WTC11 (cell line): ENCODE data around the gene WFS1. TPM values are rescaled to one million over a fixed set of nuclear protein-coding genes. Genes with fewer than 3 reads are reported as not detected.
A peak's percentile ranks its signal among the peaks of the same experiment; 100 is the strongest.

Source experiments
- CBFB ChIP-seq: sonication (generic); formaldehyde crosslinking; IDR thresholded peaks from 2 replicates; pipeline ENCODE4 v1.8.1; 2022; ENCODE audit warnings: mild to moderate bottlenecking, low read depth, missing genetic modification reagents
- CREM ChIP-seq: sonication (generic); formaldehyde crosslinking; IDR thresholded peaks from 2 replicates; pipeline ENCODE4 v1.8.1; 2022; ENCODE audit warnings: mild to moderate bottlenecking, missing genetic modification reagents, moderate library complexity
- GABPB1 ChIP-seq: sonication (generic); formaldehyde crosslinking; IDR thresholded peaks from 2 replicates; pipeline ENCODE4 v1.8.1; 2023; ENCODE audit warnings: mild to moderate bottlenecking, missing genetic modification reagents
- KAT7 ChIP-seq: sonication (generic); formaldehyde crosslinking; IDR thresholded peaks from 2 replicates; pipeline ENCODE4 v1.8.1; 2023; ENCODE audit warnings: missing genetic modification reagents, mild to moderate bottlenecking, borderline replicate concordance
- NFATC4 ChIP-seq: fragments of 250-450 bp; sonication (Bioruptor Pico); IDR thresholded peaks from 2 replicates; pipeline ENCODE4 v1.9.0; 2021; ENCODE audit warnings: mild to moderate bottlenecking
- NFYB ChIP-seq: sonication (generic); formaldehyde crosslinking; conservative IDR thresholded peaks from 2 replicates; pipeline ENCODE4 v1.8.0; 2022; ENCODE audit warnings: low read depth, missing genetic modification reagents
- NR3C1 ChIP-seq: sonication (generic); formaldehyde crosslinking; conservative IDR thresholded peaks from 2 replicates; pipeline ENCODE4 v1.8.1; 2023; ENCODE audit warnings: low read depth, mild to moderate bottlenecking, missing genetic modification reagents
- OVOL2 ChIP-seq: fragments of 250-450 bp; sonication (Bioruptor Pico); IDR thresholded peaks from 2 replicates; pipeline ENCODE4 v1.9.0; 2021; ENCODE audit warnings: mild to moderate bottlenecking, borderline replicate concordance
- RELA ChIP-seq: sonication (generic); formaldehyde crosslinking; IDR thresholded peaks from 2 replicates; pipeline ENCODE4 v1.8.1; 2022; ENCODE audit warnings: missing genetic modification reagents, mild to moderate bottlenecking, borderline replicate concordance
- ZNF138 ChIP-seq: sonication (generic); formaldehyde crosslinking; conservative IDR thresholded peaks from 2 replicates; pipeline ENCODE4 v1.8.1; 2022; ENCODE audit warnings: mild to moderate bottlenecking, moderate library complexity, missing genetic modification reagents
- ZNF232 ChIP-seq: sonication (generic); formaldehyde crosslinking; IDR thresholded peaks from 2 replicates; pipeline ENCODE4 v1.8.0; 2022; ENCODE audit warnings: mild to moderate bottlenecking, missing genetic modification reagents
- total RNA-seq: library from RNA; stranded (reverse); gene quantifications from 3 replicates; pipeline ENCODE4 v1.2.3, GENCODE V29; 2021
- TF ChIP-seq, protein P1 (sequence below): sonication (generic); formaldehyde crosslinking; IDR thresholded peaks from 2 replicates; pipeline ENCODE4 v1.8.1; 2023; ENCODE audit warnings: mild to moderate bottlenecking, moderate library complexity, missing genetic modification reagents
- TF ChIP-seq, protein P2 (sequence below): sonication (generic); formaldehyde crosslinking; IDR thresholded peaks from 2 replicates; pipeline ENCODE4 v1.8.1; 2023; ENCODE audit warnings: mild to moderate bottlenecking, missing genetic modification reagents, borderline replicate concordance
- TF ChIP-seq, protein P3 (sequence below): fragments of 250-450 bp; sonication (Bioruptor Pico); IDR thresholded peaks from 2 replicates; pipeline ENCODE4 v2.1.2; 2022; ENCODE audit warnings: mild to moderate bottlenecking, moderate library complexity
- TF ChIP-seq, protein P4 (sequence below): sonication (generic); formaldehyde crosslinking; IDR thresholded peaks from 2 replicates; pipeline ENCODE4 v1.8.1; 2023; ENCODE audit warnings: mild to moderate bottlenecking, missing genetic modification reagents, moderate library complexity
- TF ChIP-seq, protein P5 (sequence below): sonication (generic); formaldehyde crosslinking; IDR thresholded peaks from 2 replicates; pipeline ENCODE4 v1.8.0; 2023; ENCODE audit warnings: mild to moderate bottlenecking, missing genetic modification reagents
- TF ChIP-seq, protein P6 (sequence below): sonication (generic); formaldehyde crosslinking; IDR thresholded peaks from 2 replicates; pipeline ENCODE4 v1.8.0; 2022; ENCODE audit warnings: mild to moderate bottlenecking, missing genetic modification reagents
- TF ChIP-seq, protein P7 (sequence below): sonication (generic); formaldehyde crosslinking; IDR thresholded peaks from 2 replicates; pipeline ENCODE4 v1.8.0; 2022; ENCODE audit warnings: missing genetic modification reagents
- TF ChIP-seq, protein P8 (sequence below): sonication (generic); formaldehyde crosslinking; IDR thresholded peaks from 2 replicates; pipeline ENCODE4 v1.8.1; 2022; ENCODE audit warnings: missing genetic modification reagents, borderline replicate concordance
- TF ChIP-seq, protein P9 (sequence below): sonication (generic); formaldehyde crosslinking; IDR thresholded peaks from 2 replicates; pipeline ENCODE4 v1.8.1; 2022; ENCODE audit warnings: mild to moderate bottlenecking, moderate library complexity, missing genetic modification reagents

The WFS1 gene
- total RNA-seq, 1 experiment from 2014 or later, result 34.7 TPM

DNA sequence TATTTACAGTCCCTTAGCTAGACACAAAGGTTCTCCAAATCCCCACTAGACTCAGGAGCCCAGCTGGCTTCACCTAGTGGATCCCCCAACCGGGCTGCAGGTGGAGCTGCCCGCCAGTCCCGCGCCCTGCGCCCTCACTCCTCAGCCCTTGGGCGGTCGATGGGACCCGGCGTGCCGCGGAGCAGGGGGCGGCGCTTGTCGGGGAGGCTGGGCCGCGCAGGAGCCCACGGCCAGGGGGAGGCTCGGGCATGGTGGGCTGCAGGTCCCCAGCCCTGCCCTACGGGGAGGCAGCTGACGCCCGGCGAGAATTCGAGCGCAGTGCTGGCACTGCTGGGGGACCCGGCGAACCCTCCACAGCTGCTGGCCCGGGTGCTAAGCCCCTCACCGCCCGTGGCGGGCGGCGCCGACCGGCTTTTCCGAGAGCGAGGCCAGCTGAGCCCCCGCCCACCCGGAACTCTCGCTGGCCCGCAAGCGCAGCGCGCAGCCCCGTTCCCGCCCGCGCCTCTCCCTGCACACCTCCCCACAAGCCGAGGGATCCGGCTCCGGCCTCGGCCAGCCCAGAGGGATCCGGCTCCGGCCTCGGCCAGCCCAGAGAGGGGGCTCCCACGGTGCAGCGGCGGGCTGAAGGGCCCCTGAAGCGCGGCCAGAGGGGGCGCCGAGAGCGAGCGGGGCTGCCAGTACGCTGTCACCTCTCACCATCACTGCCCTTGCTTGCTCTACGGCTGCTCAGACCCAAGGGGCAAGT lies 39.4 kb downstream of the WFS1 start (continued):
- TF ChIP-seq, protein P1, sequence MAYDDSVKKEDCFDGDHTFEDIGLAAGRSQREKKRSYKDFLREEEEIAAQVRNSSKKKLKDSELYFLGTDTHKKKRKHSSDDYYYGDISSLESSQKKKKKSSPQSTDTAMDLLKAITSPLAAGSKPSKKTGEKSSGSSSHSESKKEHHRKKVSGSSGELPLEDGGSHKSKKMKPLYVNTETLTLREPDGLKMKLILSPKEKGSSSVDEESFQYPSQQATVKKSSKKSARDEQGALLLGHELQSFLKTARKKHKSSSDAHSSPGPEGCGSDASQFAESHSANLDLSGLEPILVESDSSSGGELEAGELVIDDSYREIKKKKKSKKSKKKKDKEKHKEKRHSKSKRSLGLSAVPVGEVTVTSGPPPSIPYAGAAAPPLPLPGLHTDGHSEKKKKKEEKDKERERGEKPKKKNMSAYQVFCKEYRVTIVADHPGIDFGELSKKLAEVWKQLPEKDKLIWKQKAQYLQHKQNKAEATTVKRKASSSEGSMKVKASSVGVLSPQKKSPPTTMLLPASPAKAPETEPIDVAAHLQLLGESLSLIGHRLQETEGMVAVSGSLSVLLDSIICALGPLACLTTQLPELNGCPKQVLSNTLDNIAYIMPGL (CRISPR knock-in tag), result peak; percentile 88; the same call in 1 of the 2 replicates
- TF ChIP-seq RELA (CRISPR knock-in tag), result no peak
- TF ChIP-seq, protein P2, sequence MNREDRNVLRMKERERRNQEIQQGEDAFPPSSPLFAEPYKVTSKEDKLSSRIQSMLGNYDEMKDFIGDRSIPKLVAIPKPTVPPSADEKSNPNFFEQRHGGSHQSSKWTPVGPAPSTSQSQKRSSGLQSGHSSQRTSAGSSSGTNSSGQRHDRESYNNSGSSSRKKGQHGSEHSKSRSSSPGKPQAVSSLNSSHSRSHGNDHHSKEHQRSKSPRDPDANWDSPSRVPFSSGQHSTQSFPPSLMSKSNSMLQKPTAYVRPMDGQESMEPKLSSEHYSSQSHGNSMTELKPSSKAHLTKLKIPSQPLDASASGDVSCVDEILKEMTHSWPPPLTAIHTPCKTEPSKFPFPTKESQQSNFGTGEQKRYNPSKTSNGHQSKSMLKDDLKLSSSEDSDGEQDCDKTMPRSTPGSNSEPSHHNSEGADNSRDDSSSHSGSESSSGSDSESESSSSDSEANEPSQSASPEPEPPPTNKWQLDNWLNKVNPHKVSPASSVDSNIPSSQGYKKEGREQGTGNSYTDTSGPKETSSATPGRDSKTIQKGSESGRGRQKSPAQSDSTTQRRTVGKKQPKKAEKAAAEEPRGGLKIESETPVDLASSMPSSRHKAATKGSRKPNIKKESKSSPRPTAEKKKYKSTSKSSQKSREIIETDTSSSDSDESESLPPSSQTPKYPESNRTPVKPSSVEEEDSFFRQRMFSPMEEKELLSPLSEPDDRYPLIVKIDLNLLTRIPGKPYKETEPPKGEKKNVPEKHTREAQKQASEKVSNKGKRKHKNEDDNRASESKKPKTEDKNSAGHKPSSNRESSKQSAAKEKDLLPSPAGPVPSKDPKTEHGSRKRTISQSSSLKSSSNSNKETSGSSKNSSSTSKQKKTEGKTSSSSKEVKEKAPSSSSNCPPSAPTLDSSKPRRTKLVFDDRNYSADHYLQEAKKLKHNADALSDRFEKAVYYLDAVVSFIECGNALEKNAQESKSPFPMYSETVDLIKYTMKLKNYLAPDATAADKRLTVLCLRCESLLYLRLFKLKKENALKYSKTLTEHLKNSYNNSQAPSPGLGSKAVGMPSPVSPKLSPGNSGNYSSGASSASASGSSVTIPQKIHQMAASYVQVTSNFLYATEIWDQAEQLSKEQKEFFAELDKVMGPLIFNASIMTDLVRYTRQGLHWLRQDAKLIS (CRISPR knock-in tag), result no peak
- TF ChIP-seq NR3C1, result no peak
- TF ChIP-seq, protein P3, sequence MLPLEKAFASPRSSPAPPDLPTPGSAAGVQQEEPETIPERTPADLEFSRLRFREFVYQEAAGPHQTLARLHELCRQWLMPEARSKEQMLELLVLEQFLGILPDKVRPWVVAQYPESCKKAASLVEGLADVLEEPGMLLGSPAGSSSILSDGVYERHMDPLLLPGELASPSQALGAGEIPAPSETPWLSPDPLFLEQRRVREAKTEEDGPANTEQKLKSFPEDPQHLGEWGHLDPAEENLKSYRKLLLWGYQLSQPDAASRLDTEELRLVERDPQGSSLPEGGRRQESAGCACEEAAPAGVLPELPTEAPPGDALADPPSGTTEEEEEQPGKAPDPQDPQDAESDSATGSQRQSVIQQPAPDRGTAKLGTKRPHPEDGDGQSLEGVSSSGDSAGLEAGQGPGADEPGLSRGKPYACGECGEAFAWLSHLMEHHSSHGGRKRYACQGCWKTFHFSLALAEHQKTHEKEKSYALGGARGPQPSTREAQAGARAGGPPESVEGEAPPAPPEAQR (CRISPR knock-in tag), result no peak
- TF ChIP-seq, protein P4, sequence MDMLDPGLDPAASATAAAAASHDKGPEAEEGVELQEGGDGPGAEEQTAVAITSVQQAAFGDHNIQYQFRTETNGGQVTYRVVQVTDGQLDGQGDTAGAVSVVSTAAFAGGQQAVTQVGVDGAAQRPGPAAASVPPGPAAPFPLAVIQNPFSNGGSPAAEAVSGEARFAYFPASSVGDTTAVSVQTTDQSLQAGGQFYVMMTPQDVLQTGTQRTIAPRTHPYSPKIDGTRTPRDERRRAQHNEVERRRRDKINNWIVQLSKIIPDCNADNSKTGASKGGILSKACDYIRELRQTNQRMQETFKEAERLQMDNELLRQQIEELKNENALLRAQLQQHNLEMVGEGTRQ (CRISPR knock-in tag), result no peak
- 0 out of 2 replicates have a peak, but pooled peaks have one; percentile 11 for TF ChIP-seq GABPB1 (CRISPR knock-in tag)
- peak; percentile 61; the same call in 1 of the 2 replicates for TF ChIP-seq NFYB
- TF ChIP-seq, protein P5, sequence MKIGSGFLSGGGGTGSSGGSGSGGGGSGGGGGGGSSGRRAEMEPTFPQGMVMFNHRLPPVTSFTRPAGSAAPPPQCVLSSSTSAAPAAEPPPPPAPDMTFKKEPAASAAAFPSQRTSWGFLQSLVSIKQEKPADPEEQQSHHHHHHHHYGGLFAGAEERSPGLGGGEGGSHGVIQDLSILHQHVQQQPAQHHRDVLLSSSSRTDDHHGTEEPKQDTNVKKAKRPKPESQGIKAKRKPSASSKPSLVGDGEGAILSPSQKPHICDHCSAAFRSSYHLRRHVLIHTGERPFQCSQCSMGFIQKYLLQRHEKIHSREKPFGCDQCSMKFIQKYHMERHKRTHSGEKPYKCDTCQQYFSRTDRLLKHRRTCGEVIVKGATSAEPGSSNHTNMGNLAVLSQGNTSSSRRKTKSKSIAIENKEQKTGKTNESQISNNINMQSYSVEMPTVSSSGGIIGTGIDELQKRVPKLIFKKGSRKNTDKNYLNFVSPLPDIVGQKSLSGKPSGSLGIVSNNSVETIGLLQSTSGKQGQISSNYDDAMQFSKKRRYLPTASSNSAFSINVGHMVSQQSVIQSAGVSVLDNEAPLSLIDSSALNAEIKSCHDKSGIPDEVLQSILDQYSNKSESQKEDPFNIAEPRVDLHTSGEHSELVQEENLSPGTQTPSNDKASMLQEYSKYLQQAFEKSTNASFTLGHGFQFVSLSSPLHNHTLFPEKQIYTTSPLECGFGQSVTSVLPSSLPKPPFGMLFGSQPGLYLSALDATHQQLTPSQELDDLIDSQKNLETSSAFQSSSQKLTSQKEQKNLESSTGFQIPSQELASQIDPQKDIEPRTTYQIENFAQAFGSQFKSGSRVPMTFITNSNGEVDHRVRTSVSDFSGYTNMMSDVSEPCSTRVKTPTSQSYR, result no peak
- TF ChIP-seq, protein P6, sequence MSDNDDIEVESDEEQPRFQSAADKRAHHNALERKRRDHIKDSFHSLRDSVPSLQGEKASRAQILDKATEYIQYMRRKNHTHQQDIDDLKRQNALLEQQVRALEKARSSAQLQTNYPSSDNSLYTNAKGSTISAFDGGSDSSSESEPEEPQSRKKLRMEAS (CRISPR knock-in tag), result peak; percentile 28; the same call in 1 of the 2 replicates
- TF ChIP-seq CBFB (CRISPR knock-in tag), result no peak
- TF ChIP-seq NFATC4, result no peak
- TF ChIP-seq, protein P7, sequence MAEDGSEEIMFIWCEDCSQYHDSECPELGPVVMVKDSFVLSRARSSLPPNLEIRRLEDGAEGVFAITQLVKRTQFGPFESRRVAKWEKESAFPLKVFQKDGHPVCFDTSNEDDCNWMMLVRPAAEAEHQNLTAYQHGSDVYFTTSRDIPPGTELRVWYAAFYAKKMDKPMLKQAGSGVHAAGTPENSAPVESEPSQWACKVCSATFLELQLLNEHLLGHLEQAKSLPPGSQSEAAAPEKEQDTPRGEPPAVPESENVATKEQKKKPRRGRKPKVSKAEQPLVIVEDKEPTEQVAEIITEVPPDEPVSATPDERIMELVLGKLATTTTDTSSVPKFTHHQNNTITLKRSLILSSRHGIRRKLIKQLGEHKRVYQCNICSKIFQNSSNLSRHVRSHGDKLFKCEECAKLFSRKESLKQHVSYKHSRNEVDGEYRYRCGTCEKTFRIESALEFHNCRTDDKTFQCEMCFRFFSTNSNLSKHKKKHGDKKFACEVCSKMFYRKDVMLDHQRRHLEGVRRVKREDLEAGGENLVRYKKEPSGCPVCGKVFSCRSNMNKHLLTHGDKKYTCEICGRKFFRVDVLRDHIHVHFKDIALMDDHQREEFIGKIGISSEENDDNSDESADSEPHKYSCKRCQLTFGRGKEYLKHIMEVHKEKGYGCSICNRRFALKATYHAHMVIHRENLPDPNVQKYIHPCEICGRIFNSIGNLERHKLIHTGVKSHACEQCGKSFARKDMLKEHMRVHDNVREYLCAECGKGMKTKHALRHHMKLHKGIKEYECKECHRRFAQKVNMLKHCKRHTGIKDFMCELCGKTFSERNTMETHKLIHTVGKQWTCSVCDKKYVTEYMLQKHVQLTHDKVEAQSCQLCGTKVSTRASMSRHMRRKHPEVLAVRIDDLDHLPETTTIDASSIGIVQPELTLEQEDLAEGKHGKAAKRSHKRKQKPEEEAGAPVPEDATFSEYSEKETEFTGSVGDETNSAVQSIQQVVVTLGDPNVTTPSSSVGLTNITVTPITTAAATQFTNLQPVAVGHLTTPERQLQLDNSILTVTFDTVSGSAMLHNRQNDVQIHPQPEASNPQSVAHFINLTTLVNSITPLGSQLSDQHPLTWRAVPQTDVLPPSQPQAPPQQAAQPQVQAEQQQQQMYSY (CRISPR knock-in tag), result no peak
- TF ChIP-seq ZNF232 (CRISPR knock-in tag), result no peak
- TF ChIP-seq, protein P8, sequence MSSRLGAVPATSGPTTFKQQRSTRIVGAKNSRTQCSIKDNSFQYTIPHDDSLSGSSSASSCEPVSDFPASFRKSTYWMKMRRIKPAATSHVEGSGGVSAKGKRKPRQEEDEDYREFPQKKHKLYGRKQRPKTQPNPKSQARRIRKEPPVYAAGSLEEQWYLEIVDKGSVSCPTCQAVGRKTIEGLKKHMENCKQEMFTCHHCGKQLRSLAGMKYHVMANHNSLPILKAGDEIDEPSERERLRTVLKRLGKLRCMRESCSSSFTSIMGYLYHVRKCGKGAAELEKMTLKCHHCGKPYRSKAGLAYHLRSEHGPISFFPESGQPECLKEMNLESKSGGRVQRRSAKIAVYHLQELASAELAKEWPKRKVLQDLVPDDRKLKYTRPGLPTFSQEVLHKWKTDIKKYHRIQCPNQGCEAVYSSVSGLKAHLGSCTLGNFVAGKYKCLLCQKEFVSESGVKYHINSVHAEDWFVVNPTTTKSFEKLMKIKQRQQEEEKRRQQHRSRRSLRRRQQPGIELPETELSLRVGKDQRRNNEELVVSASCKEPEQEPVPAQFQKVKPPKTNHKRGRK, result no peak
- no peak for TF ChIP-seq ZNF138 (CRISPR knock-in tag)
- TF ChIP-seq, protein P9, sequence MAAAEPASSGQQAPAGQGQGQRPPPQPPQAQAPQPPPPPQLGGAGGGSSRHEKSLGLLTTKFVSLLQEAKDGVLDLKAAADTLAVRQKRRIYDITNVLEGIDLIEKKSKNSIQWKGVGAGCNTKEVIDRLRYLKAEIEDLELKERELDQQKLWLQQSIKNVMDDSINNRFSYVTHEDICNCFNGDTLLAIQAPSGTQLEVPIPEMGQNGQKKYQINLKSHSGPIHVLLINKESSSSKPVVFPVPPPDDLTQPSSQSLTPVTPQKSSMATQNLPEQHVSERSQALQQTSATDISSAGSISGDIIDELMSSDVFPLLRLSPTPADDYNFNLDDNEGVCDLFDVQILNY, result peak; percentile 66; the same call in 1 of the 2 replicates
- TF ChIP-seq OVOL2, result no peak
- TF ChIP-seq KAT7 (CRISPR knock-in tag), result no peak
- no peak for TF ChIP-seq CREM (CRISPR knock-in tag)
